ENCODE data around the gene FGF5.
A peak's percentile ranks its signal among the peaks of the same experiment; 100 is the strongest.

FGF5 gene

GRCh38 chr4:80301884-80302283 is 35.4 kb downstream of the FGF5 start:
- Histone ChIP-seq H3K4me3 (ENCODE audit: low read depth in 1 of 2, low read length in 2 of 2) (no peak overlapping the region), H3K27ac (ENCODE audit: low read depth, low read length) (no peak overlapping the region), H3K4me1 (ENCODE audit: insufficient read depth, low read length) (no peaks in the 10 kb centered on the region), H3K9ac (ENCODE audit: low read length) (no peak overlapping the region), H3K36me3 (ENCODE audit: insufficient read depth, low read length) (no peaks in the 10 kb centered on the region), H3K27me3 (ENCODE audit: control insufficient read depth in 1 of 2, insufficient read depth in 2 of 2, low read length in 2 of 2) (no peaks in the 10 kb centered on the region), H3K9me3 (ENCODE audit: low read length) (no peaks in the 10 kb centered on the region)

DNA sequence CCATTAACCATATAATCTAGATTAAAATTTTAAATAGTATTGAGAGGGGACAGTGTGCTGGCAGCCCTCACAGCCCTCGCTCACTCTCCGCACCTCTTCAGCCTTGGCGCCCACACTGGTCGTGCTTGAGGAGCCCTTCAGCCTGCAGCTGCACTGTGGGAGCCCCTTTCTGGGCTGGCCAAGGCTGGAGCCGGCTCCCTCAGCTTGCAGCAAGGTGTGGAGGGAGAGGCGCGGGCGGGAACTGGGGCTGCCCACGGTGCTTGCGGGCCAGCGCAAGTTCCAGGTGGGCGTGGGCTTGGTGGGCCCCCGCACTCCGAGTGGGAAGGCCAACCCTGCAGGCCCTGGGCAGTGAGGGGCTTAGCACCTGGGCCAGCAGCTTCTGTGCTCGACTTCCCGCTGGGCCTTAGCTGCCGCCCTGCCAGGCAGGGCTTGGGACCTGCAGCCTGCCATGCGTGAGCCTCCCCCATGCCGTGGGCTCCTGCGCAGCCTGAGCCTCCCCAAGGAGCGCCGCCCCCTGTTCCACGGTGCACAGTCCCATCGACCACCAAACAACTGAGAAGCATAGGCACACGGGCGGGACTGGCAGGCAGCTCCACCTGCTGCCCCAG is 36.3 kb downstream of the FGF5 start:
- Histone ChIP-seq H3K9ac (ENCODE audit: low read length) (no peak overlapping the region), H3K27me3 (ENCODE audit: control insufficient read depth in 1 of 2, insufficient read depth in 2 of 2, low read length in 2 of 2) (no peaks in the 10 kb centered on the region), H3K4me3 (ENCODE audit: low read depth in 1 of 2, low read length in 2 of 2) (no peak overlapping the region), H3K4me1 (ENCODE audit: insufficient read depth, low read length) (peaks cover 8% of the 10 kb centered on the region), H3K27ac (ENCODE audit: low read depth, low read length) (no peak overlapping the region), H3K36me3 (ENCODE audit: insufficient read depth, low read length) (no peaks in the 10 kb centered on the region), H3K9me3 (ENCODE audit: low read length) (no peaks in the 10 kb centered on the region)

DNA sequence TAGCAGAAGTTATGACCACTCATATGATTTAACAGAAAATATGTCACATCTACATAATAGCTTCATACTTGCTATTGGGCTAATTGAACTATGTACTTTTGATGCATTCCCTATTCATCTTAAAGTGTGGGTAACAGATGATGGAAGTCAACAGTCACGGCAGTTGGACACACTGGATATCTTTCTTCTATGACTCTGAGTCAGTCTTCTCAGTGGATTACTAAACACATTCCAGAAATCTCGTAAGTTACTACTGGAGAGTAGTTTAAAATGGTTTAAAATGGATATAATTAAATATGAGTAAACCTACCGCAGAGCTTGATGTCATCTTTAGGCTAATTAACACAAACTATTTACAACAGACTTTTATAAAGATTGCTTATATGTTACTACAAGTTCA is 39.0 kb downstream of the FGF5 start:
- H3K27me3 ChIP-seq (ENCODE audit: control insufficient read depth in 1 of 2, insufficient read depth in 2 of 2, low read length in 2 of 2): no peaks in the 10 kb centered on the region
- no peaks in the 10 kb centered on the region for H3K36me3 ChIP-seq (ENCODE audit: insufficient read depth, low read length)
- H3K4me1 ChIP-seq (ENCODE audit: insufficient read depth, low read length): peaks cover 10% of the 10 kb centered on the region
- H3K27ac ChIP-seq (ENCODE audit: low read depth, low read length): no peak overlapping the region
- H3K9ac ChIP-seq (ENCODE audit: low read length): no peak overlapping the region
- no peak overlapping the region for H3K4me3 ChIP-seq (ENCODE audit: low read depth in 1 of 2, low read length in 2 of 2)
- no peaks in the 10 kb centered on the region for H3K9me3 ChIP-seq (ENCODE audit: low read length)

GRCh38 chr4:80306260-80306659 is 39.8 kb downstream of the FGF5 start:
- Histone ChIP-seq H3K27me3 (ENCODE audit: control insufficient read depth in 1 of 2, insufficient read depth in 2 of 2, low read length in 2 of 2) (no peaks in the 10 kb centered on the region), H3K27ac (ENCODE audit: low read depth, low read length) (no peak overlapping the region), H3K4me1 (ENCODE audit: insufficient read depth, low read length) (peaks cover 10% of the 10 kb centered on the region), H3K9me3 (ENCODE audit: low read length) (no peaks in the 10 kb centered on the region), H3K4me3 (ENCODE audit: low read depth in 1 of 2, low read length in 2 of 2) (no peak overlapping the region), H3K36me3 (ENCODE audit: insufficient read depth, low read length) (no peaks in the 10 kb centered on the region), H3K9ac (ENCODE audit: low read length) (no peak overlapping the region)

GRCh38 chr4:80307183-80307735 is 40.8 kb downstream of the FGF5 start:
- peak overlapping the region in 1 of 2 donors; percentile 26 for H3K4me3 ChIP-seq (ENCODE audit: low read depth in 1 of 2, low read length in 2 of 2)
- H3K9me3 ChIP-seq (ENCODE audit: low read length): no peaks in the 10 kb centered on the region
- peaks cover 10% of the 10 kb centered on the region for H3K4me1 ChIP-seq (ENCODE audit: insufficient read depth, low read length)
- H3K27me3 ChIP-seq (ENCODE audit: control insufficient read depth in 1 of 2, insufficient read depth in 2 of 2, low read length in 2 of 2): no peaks in the 10 kb centered on the region
- no peak overlapping the region for H3K27ac ChIP-seq (ENCODE audit: low read depth, low read length)
- no peak overlapping the region for H3K9ac ChIP-seq (ENCODE audit: low read length)
- no peaks in the 10 kb centered on the region for H3K36me3 ChIP-seq (ENCODE audit: insufficient read depth, low read length)

DNA sequence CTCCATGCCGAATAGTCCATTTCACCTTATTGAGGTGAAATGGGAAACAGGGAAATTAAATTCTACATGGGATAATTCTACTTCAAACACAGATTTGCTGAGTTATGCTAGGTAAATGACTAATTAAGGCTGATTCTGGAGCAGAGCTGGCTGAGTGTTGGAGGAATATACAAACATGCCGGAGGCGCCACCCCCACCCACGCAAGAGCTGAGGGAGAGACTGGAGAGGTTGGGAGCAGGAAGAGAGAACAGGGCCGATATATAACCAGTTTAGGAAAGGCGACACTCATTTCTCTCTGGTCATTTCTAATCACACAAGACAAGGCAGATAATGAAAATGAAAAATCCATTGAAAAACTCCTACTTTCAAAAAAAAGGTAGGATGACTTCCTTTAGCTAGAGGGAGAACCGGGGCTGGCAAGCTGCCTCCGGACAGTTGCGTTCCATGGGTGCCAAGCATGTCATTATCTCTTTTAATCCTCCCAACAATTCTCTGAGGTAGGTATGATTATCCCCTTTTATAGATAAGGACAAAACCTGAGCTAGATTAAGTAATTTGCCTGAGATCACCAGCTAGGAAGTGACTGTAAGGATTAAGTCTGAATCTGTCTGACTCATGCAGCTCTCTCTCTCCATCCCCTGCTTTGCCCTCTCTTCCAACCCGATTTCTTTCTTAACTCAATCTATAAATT is 41.5 kb downstream of the FGF5 start:
- Histone ChIP-seq H3K27ac (ENCODE audit: low read depth, low read length) (no peak overlapping the region), H3K9ac (ENCODE audit: low read length) (no peak overlapping the region), H3K4me3 (ENCODE audit: low read depth in 1 of 2, low read length in 2 of 2) (peak overlapping the region in 1 of 2 donors; percentile 26), H3K4me1 (ENCODE audit: insufficient read depth, low read length) (peaks cover 10% of the 10 kb centered on the region), H3K27me3 (ENCODE audit: control insufficient read depth in 1 of 2, insufficient read depth in 2 of 2, low read length in 2 of 2) (no peaks in the 10 kb centered on the region), H3K9me3 (ENCODE audit: low read length) (no peaks in the 10 kb centered on the region), H3K36me3 (ENCODE audit: insufficient read depth, low read length) (no peaks in the 10 kb centered on the region)

- Histone ChIP-seq H3K36me3 (ENCODE audit: insufficient read depth, low read length) (no peaks in the 10 kb centered on the region), H3K9me3 (ENCODE audit: low read length) (no peaks in the 10 kb centered on the region), H3K4me1 (ENCODE audit: insufficient read depth, low read length) (peaks cover 10% of the 10 kb centered on the region), H3K4me3 (ENCODE audit: low read depth in 1 of 2, low read length in 2 of 2) (no peak overlapping the region), H3K27ac (ENCODE audit: low read depth, low read length) (no peak overlapping the region), H3K27me3 (ENCODE audit: control insufficient read depth in 1 of 2, insufficient read depth in 2 of 2, low read length in 2 of 2) (no peaks in the 10 kb centered on the region), H3K9ac (ENCODE audit: low read length) (no peak overlapping the region)
Measured at GRCh38 chr4:80308466-80308822, 42.0 kb downstream of the FGF5 start.

GRCh38 chr4:80309294-80310004 is 43.0 kb downstream of the FGF5 start:
- Histone ChIP-seq H3K4me1 (ENCODE audit: insufficient read depth, low read length) (peaks cover 10% of the 10 kb centered on the region), H3K27ac (ENCODE audit: low read depth, low read length) (no peak overlapping the region), H3K4me3 (ENCODE audit: low read depth in 1 of 2, low read length in 2 of 2) (no peak overlapping the region), H3K9me3 (ENCODE audit: low read length) (no peaks in the 10 kb centered on the region), H3K9ac (ENCODE audit: low read length) (no peak overlapping the region), H3K27me3 (ENCODE audit: control insufficient read depth in 1 of 2, insufficient read depth in 2 of 2, low read length in 2 of 2) (no peaks in the 10 kb centered on the region), H3K36me3 (ENCODE audit: insufficient read depth, low read length) (no peaks in the 10 kb centered on the region)

- Histone ChIP-seq H3K4me1 (ENCODE audit: insufficient read depth, low read length) (peaks cover 10% of the 10 kb centered on the region), H3K9me3 (ENCODE audit: low read length) (no peaks in the 10 kb centered on the region), H3K36me3 (ENCODE audit: insufficient read depth, low read length) (no peaks in the 10 kb centered on the region), H3K9ac (ENCODE audit: low read length) (no peak overlapping the region), H3K4me3 (ENCODE audit: low read depth in 1 of 2, low read length in 2 of 2) (no peak overlapping the region), H3K27ac (ENCODE audit: low read depth, low read length) (no peak overlapping the region), H3K27me3 (ENCODE audit: control insufficient read depth in 1 of 2, insufficient read depth in 2 of 2, low read length in 2 of 2) (no peaks in the 10 kb centered on the region)
Measured at GRCh38 chr4:80311130-80311529, 44.7 kb downstream of the FGF5 start.

DNA sequence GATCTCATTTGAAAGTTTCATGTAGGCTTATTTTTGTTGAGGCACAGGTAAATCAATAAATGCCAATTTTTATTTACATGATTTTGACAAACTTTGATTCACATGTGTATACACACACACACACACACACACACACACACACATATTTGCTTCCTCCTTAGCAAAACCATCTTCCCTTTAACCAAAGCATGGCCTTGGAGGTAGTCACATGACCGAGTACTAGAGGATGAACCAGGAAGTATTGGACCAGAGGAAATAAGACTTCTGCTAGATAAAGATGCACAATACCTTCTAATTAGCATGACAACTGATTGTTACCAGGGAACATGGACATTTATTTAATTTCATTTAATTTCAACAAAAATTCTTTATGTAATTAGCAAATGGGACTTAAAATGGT is 45.7 kb downstream of the FGF5 start:
- no peak overlapping the region for H3K27ac ChIP-seq (ENCODE audit: low read depth, low read length)
- H3K9me3 ChIP-seq (ENCODE audit: low read length): no peaks in the 10 kb centered on the region
- no peak overlapping the region for H3K9ac ChIP-seq (ENCODE audit: low read length)
- H3K4me1 ChIP-seq (ENCODE audit: insufficient read depth, low read length): peaks cover 8% of the 10 kb centered on the region
- H3K27me3 ChIP-seq (ENCODE audit: control insufficient read depth in 1 of 2, insufficient read depth in 2 of 2, low read length in 2 of 2): no peaks in the 10 kb centered on the region
- H3K36me3 ChIP-seq (ENCODE audit: insufficient read depth, low read length): no peaks in the 10 kb centered on the region
- H3K4me3 ChIP-seq (ENCODE audit: low read depth in 1 of 2, low read length in 2 of 2): no peak overlapping the region

DNA sequence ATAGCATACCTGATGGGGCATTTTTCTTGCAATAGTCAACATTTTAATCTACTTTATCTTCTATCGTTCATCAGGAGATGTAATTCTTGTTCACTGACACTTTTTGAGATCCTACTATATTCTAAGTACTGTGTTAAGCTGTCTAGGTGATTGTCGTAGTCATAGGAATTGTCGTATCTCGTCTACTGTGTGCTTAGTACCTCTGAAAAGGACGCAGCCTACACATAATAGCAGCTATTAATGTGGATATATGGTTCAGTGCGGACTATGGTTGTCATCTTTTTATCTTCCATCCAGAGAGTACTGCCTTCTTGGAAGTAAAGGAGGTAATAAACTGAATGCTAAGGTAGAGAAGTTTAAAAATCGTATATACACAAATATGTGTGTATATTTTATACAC is 47.2 kb downstream of the FGF5 start:
- H3K4me1 ChIP-seq (ENCODE audit: insufficient read depth, low read length): no peaks in the 10 kb centered on the region
- no peaks in the 10 kb centered on the region for H3K27me3 ChIP-seq (ENCODE audit: control insufficient read depth in 1 of 2, insufficient read depth in 2 of 2, low read length in 2 of 2)
- no peak overlapping the region for H3K9ac ChIP-seq (ENCODE audit: low read length)
- H3K9me3 ChIP-seq (ENCODE audit: low read length): no peaks in the 10 kb centered on the region
- H3K36me3 ChIP-seq (ENCODE audit: insufficient read depth, low read length): no peaks in the 10 kb centered on the region
- no peak overlapping the region for H3K27ac ChIP-seq (ENCODE audit: low read depth, low read length)
- H3K4me3 ChIP-seq (ENCODE audit: low read depth in 1 of 2, low read length in 2 of 2): no peak overlapping the region
